Cardiac muscle cell (in vitro differentiated cells and primary cell): ENCODE results near the gene PRKRA. TPM values are rescaled to one million over a fixed set of nuclear protein-coding genes. Genes with fewer than 3 reads are reported as not detected.

ENCODE experiments used
- DNase-seq, 2 donors: peaks; one replicate each; pipeline versions ENCODE4 v3.0.0 to v3.0.0-alpha.2; 2010 to 2017; ENCODE audit warnings: low read depth in 1 of 2, low spot score in 1 of 2
- H3K27ac ChIP-seq: fragments of 200-600 bp; sonication (generic); 2 replicates; pipeline ENCODE4 v1.5.1; 2016
- H3K27me3 ChIP-seq: fragments of 200-600 bp; sonication (generic); 2 replicates; pipeline ENCODE4 v1.6.0; 2016; ENCODE audit warnings: control low read depth
- H3K36me3 ChIP-seq: fragments of 200-600 bp; sonication (generic); 2 replicates; pipeline ENCODE4 v1.5.1; 2016; ENCODE audit warnings: control low read depth
- H3K4me1 ChIP-seq: fragments of 200-600 bp; sonication (generic); 2 replicates; pipeline ENCODE4 v1.8.1; 2017; ENCODE audit warnings: low read depth, mild to moderate bottlenecking, mixed run types
- H3K4me3 ChIP-seq: fragments of 200-600 bp; sonication (generic); 2 replicates; pipeline ENCODE4 v1.5.1; 2016; ENCODE audit warnings: mild to moderate bottlenecking
- H3K9me3 ChIP-seq: fragments of 200-600 bp; sonication (generic); 2 replicates; pipeline ENCODE4 v1.5.1; 2017; ENCODE audit warnings: low read depth, mild to moderate bottlenecking, control low read depth
- CTCF ChIP-seq: IDR thresholded peaks from 2 replicates; pipeline ENCODE4 v1.5.1; 2012; ENCODE audit warnings: low read depth, mild to moderate bottlenecking, low read length
- polyA plus RNA-seq: library from polyadenylated mRNA; unstranded; fragments of >200 nt; fragmentation: Nextera tagmentation; extraction: Ambion mirVana; gene quantifications from 2 replicates; pipeline ENCODE4 v1.2.1, GENCODE V29; 2016
- total RNA-seq: library from RNA; depleted of rRNA; stranded (reverse); fragments of >200 nt; gene quantifications from 2 replicates; pipeline ENCODE4 v1.2.3, GENCODE V29; 2016

PRKRA gene
- total and polyA plus RNA-seq, 2 experiments from 2014 or later = 76.1 to 78.5 TPM

GRCh38 chr2:178401994-178402437, 49.0 kb downstream of the PRKRA start:
- TF ChIP-seq CTCF = no peak
- Histone ChIP-seq H3K36me3 (no peaks in the 10 kb centered on the region), H3K27ac (no peak overlapping the region), H3K9me3 (no peaks in the 10 kb centered on the region), H3K4me1 (peaks cover 5% of the 10 kb centered on the region), H3K27me3 (no peaks in the 10 kb centered on the region), H3K4me3 (no peak overlapping the region)
- DNase-seq = no peak

GRCh38 chr2:178397002-178397605, 53.9 kb downstream of the PRKRA start:
- DNase-seq = peak; percentile 66 to 70
- Histone ChIP-seq H3K27me3 (no peaks in the 10 kb centered on the region), H3K9me3 (no peaks in the 10 kb centered on the region), H3K36me3 (no peaks in the 10 kb centered on the region), H3K4me3 (no peak overlapping the region), H3K4me1 (peaks cover 35% of the 10 kb centered on the region), H3K27ac (no peak overlapping the region)
- TF ChIP-seq CTCF = peak; percentile 64

- no peak for DNase-seq
- TF ChIP-seq CTCF = no peak
- Histone ChIP-seq H3K27me3 (no peaks in the 10 kb centered on the region), H3K36me3 (no peaks in the 10 kb centered on the region), H3K27ac (no peak overlapping the region), H3K4me1 (peaks cover 35% of the 10 kb centered on the region), H3K4me3 (no peak overlapping the region), H3K9me3 (no peaks in the 10 kb centered on the region)
Measured at GRCh38 chr2:178395941-178396570, 54.9 kb downstream of the PRKRA start.

- no peaks in the 10 kb centered on the region for H3K36me3 ChIP-seq
- no peak for DNase-seq
- no peak for TF ChIP-seq CTCF
- no peak overlapping the region for H3K4me3 ChIP-seq
- no peaks in the 10 kb centered on the region for H3K27me3 ChIP-seq
- peak overlapping the region; percentile 62 for H3K27ac ChIP-seq
- H3K4me1 ChIP-seq = peaks cover 35% of the 10 kb centered on the region
- H3K9me3 ChIP-seq = no peaks in the 10 kb centered on the region
Measured at GRCh38 chr2:178395295-178395694, 55.7 kb downstream of the PRKRA start.

GRCh38 chr2:178394859-178395258, 56.1 kb downstream of the PRKRA start:
- no peaks in the 10 kb centered on the region for H3K36me3 ChIP-seq
- H3K4me3 ChIP-seq = no peak overlapping the region
- no peaks in the 10 kb centered on the region for H3K27me3 ChIP-seq
- no peaks in the 10 kb centered on the region for H3K9me3 ChIP-seq
- peak overlapping the region; percentile 62 for H3K27ac ChIP-seq
- peak in 1 of 2 donors; percentile 55 for DNase-seq
- TF ChIP-seq CTCF = no peak
- peaks cover 35% of the 10 kb centered on the region for H3K4me1 ChIP-seq
